GM23338 (cell line): ENCODE results near the gene CXCL16. TPM values are rescaled to one million over a fixed set of nuclear protein-coding genes. Genes with fewer than 3 reads are reported as not detected.

Experiments
- ATAC-seq: fragments of 200-7000 bp; cut with Tn5 transposase; 3 replicates; pipeline ENCODE4 v1.9.1; 2020
- DNase-seq: peaks from one replicate; pipeline ENCODE4 v3.0.0-alpha.2; 2015; ENCODE audit warnings: low spot score
- H2AFZ ChIP-seq: fragments of 200-600 bp; sonication (generic); 2 replicates; pipeline ENCODE4 v1.8.0; 2016; ENCODE audit warnings: antibody characterized with exemption, mild to moderate bottlenecking, moderate library complexity
- H3F3A ChIP-seq: fragments of 200-600 bp; sonication (generic); replicated peaks from 2 replicates; pipeline ENCODE4 v1.8.0; 2017; ENCODE audit warnings: antibody characterized with exemption, mixed run types, low read depth
- H3K27ac ChIP-seq: fragments of 200-600 bp; sonication (generic); 2 replicates; pipeline ENCODE4 v1.6.1; 2016; ENCODE audit warnings: low read depth
- H3K27me3 ChIP-seq: fragments of 200-600 bp; sonication (generic); 2 replicates; pipeline ENCODE4 v1.8.0; 2016; ENCODE audit warnings: mild to moderate bottlenecking, mixed run types, moderate library complexity; ENCODE audit not compliant: insufficient read depth
- H3K36me3 ChIP-seq: fragments of 200-600 bp; sonication (generic); 2 replicates; pipeline ENCODE4 v1.8.0; 2016; ENCODE audit warnings: mild to moderate bottlenecking; ENCODE audit not compliant: insufficient read depth
- H3K4me1 ChIP-seq: fragments of 200-600 bp; sonication (generic); 2 replicates; pipeline ENCODE4 v1.8.0; 2016; ENCODE audit warnings: mild to moderate bottlenecking, moderate library complexity; ENCODE audit not compliant: insufficient read depth
- H3K4me2 ChIP-seq: fragments of 200-600 bp; sonication (generic); 2 replicates; pipeline ENCODE4 v1.7.1; 2017; ENCODE audit warnings: mixed run types
- H3K4me3 ChIP-seq: fragments of 200-600 bp; sonication (generic); 2 replicates; pipeline ENCODE4 v1.6.1; 2016; ENCODE audit warnings: mixed run types
- H3K79me2 ChIP-seq: fragments of 200-600 bp; sonication (generic); replicated peaks from 2 replicates; pipeline ENCODE4 v1.8.0; 2017; ENCODE audit warnings: mild to moderate bottlenecking; ENCODE audit not compliant: insufficient read depth
- H3K9me2 ChIP-seq: fragments of 200-600 bp; sonication (generic); 2 replicates; pipeline ENCODE4 v1.8.0; 2017; ENCODE audit not compliant: insufficient read depth
- H4K20me1 ChIP-seq: fragments of 200-600 bp; sonication (generic); replicated peaks from 2 replicates; pipeline ENCODE4 v1.8.0; 2017; ENCODE audit warnings: mild to moderate bottlenecking; ENCODE audit not compliant: insufficient read depth
- H3K27ac Mint-ChIP-seq: 2 replicates; pipeline ENCODE4 v1.8.0; 2020; ENCODE audit warnings: inconsistent platforms, mild to moderate bottlenecking, moderate library complexity, mixed read lengths
- H3K27me3 Mint-ChIP-seq: 3 replicates; pipeline ENCODE4 v1.8.0; 2022; ENCODE audit warnings: low read depth, mild to moderate bottlenecking, moderate library complexity, mixed read lengths, inconsistent platforms; ENCODE audit not compliant: insufficient read depth, poor library complexity
- H3K36me3 Mint-ChIP-seq: 3 replicates; pipeline ENCODE4 v1.8.0; 2021; ENCODE audit warnings: low read depth, mild to moderate bottlenecking, inconsistent platforms, moderate library complexity, mixed read lengths
- H3K4me1 Mint-ChIP-seq: 3 replicates; pipeline ENCODE4 v1.8.0; 2020; ENCODE audit warnings: mild to moderate bottlenecking, inconsistent platforms, mixed read lengths
- H3K4me3 Mint-ChIP-seq: 3 replicates; pipeline ENCODE4 v1.8.0; 2021; ENCODE audit warnings: moderate library complexity, mild to moderate bottlenecking, inconsistent platforms, mixed read lengths
- H3K9me3 Mint-ChIP-seq: 3 replicates; pipeline ENCODE4 v1.8.0; 2020; ENCODE audit warnings: moderate library complexity, mild to moderate bottlenecking, inconsistent platforms, mixed read lengths
- CREB1 ChIP-seq: fragments of 250-450 bp; sonication (Bioruptor Pico); IDR thresholded peaks from 2 replicates; pipeline ENCODE4 v1.5.0; 2020; ENCODE audit warnings: low read depth, mild to moderate bottlenecking, moderate library complexity
- EZH2phosphoT487 ChIP-seq: fragments of 200-600 bp; sonication (generic); IDR thresholded peaks from one replicate; pipeline ENCODE4 v1.8.1; 2018; ENCODE audit warnings: antibody characterized with exemption; ENCODE audit not compliant: unreplicated experiment
- JUNB ChIP-seq: IDR thresholded peaks from one replicate; pipeline ENCODE4 v1.6.1; 2016; ENCODE audit warnings: antibody characterized with exemption; ENCODE audit not compliant: unreplicated experiment
- NANOG ChIP-seq: IDR thresholded peaks from 2 replicates; pipeline ENCODE4 v1.6.1; 2016; ENCODE audit warnings: antibody characterized with exemption, borderline replicate concordance
- POLR2AphosphoS5 ChIP-seq: IDR thresholded peaks from 2 replicates; pipeline ENCODE4 v1.6.1; 2016; ENCODE audit warnings: antibody characterized with exemption, low read depth
- ZNF114 ChIP-seq: fragments of 250-450 bp; sonication (Bioruptor Pico); IDR thresholded peaks from 2 replicates; pipeline ENCODE4 v1.5.0; 2020; ENCODE audit warnings: mild to moderate bottlenecking, moderate library complexity
- ZNF331 ChIP-seq: fragments of 250-450 bp; sonication (Bioruptor Pico); IDR thresholded peaks from 2 replicates; pipeline ENCODE4 v1.5.0; 2020; ENCODE audit warnings: low read depth, mild to moderate bottlenecking, moderate library complexity
- polyA plus RNA-seq: library from polyadenylated mRNA; unstranded; fragments of >200 nt; fragmentation: Nextera tagmentation; extraction: Ambion mirVana; gene quantifications from 2 replicates; pipeline ENCODE4 v1.2.1, GENCODE V29; 2016
- total RNA-seq: library from RNA; depleted of rRNA; stranded (reverse); fragments of >200 nt; shearing (Covaris generic); gene quantifications from 2 replicates; pipeline ENCODE4 v1.2.3, GENCODE V29; 2014
- TF ChIP-seq, protein P1 (sequence below), 2 experiments: fragments of 200-600 bp in 1 of 2; sonication (generic) in 1 of 2; conservative IDR thresholded peaks; 2 replicates each; pipeline versions ENCODE4 v1.5.1 to v1.6.1; 2016 to 2017; ENCODE audit warnings: antibody characterized with exemption in 2 of 2, low read depth in 2 of 2, mild to moderate bottlenecking in 2 of 2, moderate library complexity in 1 of 2
- TF ChIP-seq, protein P2 (sequence below): fragments of 250-450 bp; sonication (Bioruptor Pico); IDR thresholded peaks from 2 replicates; pipeline ENCODE4 v1.5.0; 2020; ENCODE audit warnings: mild to moderate bottlenecking, moderate library complexity
- TF ChIP-seq, protein P3 (sequence below): IDR thresholded peaks from 2 replicates; pipeline ENCODE4 v1.6.1; 2016; ENCODE audit warnings: antibody characterized with exemption
- TF ChIP-seq, protein P4 (sequence below): IDR thresholded peaks from one replicate; pipeline ENCODE4 v1.6.1; 2018; ENCODE audit warnings: antibody characterized with exemption; ENCODE audit not compliant: unreplicated experiment

CXCL16 gene
- total and polyA plus RNA-seq, 2 experiments from 2014 or later, result 4.0 to 4.1 TPM

DNA sequence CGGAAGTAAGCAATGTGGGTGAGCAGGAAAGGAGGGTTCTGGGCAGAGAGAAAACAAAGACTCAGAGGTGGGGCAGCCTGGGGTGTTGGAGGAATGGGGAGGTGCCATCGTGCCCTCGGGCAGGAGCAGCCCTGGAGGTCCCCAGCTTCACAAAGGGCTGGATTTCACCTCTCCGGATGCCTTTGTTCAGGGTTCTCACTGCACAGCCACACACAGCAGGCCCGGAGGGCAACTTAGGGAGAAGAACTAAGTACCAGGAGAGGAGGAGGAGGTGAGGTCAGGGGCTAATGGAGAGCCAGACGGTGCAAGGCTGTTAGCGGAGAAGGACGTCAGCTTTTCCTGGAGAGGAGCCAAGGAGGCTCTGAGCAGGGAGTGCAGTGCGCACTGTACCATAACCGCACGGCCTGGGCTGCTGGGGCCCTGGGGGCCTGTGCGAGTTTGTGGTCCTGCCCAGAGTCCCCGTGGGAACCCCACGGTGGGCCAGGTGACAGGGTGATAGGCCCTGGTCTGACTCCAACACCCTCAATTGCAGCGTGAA is 20.0 kb downstream of the CXCL16 start:
- Histone ChIP-seq H4K20me1 (no peaks in the 10 kb centered on the region; the same call in 1 of the 2 replicates), H3K4me3 (no peak overlapping the region), H3K4me1 (no peaks in the 10 kb centered on the region), H3K4me2 (no peak overlapping the region), H3F3A (no peaks in the 10 kb centered on the region), H3K9me2 (no peaks in the 10 kb centered on the region), H3K79me2 (no peaks in the 10 kb centered on the region), H3K27me3 (no peaks in the 10 kb centered on the region), H2AFZ (no peak overlapping the region), H3K27ac (no peak overlapping the region), H3K36me3 (no peaks in the 10 kb centered on the region; the same call in 1 of the 2 replicates)
- no peaks in the 10 kb centered on the region; the same call in 2 of the 3 replicates for H3K4me1 Mint-ChIP-seq
- ATAC-seq (no peak), DNase-seq (no peak)
- H3K36me3 Mint-ChIP-seq, result peaks cover 37% of the 10 kb centered on the region
- H3K4me3 Mint-ChIP-seq, result no peak overlapping the region
- no peaks in the 10 kb centered on the region for H3K9me3 Mint-ChIP-seq
- TF ChIP-seq, protein P1, sequence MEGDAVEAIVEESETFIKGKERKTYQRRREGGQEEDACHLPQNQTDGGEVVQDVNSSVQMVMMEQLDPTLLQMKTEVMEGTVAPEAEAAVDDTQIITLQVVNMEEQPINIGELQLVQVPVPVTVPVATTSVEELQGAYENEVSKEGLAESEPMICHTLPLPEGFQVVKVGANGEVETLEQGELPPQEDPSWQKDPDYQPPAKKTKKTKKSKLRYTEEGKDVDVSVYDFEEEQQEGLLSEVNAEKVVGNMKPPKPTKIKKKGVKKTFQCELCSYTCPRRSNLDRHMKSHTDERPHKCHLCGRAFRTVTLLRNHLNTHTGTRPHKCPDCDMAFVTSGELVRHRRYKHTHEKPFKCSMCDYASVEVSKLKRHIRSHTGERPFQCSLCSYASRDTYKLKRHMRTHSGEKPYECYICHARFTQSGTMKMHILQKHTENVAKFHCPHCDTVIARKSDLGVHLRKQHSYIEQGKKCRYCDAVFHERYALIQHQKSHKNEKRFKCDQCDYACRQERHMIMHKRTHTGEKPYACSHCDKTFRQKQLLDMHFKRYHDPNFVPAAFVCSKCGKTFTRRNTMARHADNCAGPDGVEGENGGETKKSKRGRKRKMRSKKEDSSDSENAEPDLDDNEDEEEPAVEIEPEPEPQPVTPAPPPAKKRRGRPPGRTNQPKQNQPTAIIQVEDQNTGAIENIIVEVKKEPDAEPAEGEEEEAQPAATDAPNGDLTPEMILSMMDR (conservative IDR thresholded peaks at IDR 0.05; ENCODE audit: low read depth in 2 of 2), result no peak
- TF ChIP-seq POLR2AphosphoS5 (no peak), NANOG (no peak), JUNB (no peak), EZH2phosphoT487 (no peak), ZNF114 (no peak), CREB1 (CRISPR knock-in tag) (no peak), ZNF331 (CRISPR knock-in tag) (no peak)
- TF ChIP-seq, protein P2, sequence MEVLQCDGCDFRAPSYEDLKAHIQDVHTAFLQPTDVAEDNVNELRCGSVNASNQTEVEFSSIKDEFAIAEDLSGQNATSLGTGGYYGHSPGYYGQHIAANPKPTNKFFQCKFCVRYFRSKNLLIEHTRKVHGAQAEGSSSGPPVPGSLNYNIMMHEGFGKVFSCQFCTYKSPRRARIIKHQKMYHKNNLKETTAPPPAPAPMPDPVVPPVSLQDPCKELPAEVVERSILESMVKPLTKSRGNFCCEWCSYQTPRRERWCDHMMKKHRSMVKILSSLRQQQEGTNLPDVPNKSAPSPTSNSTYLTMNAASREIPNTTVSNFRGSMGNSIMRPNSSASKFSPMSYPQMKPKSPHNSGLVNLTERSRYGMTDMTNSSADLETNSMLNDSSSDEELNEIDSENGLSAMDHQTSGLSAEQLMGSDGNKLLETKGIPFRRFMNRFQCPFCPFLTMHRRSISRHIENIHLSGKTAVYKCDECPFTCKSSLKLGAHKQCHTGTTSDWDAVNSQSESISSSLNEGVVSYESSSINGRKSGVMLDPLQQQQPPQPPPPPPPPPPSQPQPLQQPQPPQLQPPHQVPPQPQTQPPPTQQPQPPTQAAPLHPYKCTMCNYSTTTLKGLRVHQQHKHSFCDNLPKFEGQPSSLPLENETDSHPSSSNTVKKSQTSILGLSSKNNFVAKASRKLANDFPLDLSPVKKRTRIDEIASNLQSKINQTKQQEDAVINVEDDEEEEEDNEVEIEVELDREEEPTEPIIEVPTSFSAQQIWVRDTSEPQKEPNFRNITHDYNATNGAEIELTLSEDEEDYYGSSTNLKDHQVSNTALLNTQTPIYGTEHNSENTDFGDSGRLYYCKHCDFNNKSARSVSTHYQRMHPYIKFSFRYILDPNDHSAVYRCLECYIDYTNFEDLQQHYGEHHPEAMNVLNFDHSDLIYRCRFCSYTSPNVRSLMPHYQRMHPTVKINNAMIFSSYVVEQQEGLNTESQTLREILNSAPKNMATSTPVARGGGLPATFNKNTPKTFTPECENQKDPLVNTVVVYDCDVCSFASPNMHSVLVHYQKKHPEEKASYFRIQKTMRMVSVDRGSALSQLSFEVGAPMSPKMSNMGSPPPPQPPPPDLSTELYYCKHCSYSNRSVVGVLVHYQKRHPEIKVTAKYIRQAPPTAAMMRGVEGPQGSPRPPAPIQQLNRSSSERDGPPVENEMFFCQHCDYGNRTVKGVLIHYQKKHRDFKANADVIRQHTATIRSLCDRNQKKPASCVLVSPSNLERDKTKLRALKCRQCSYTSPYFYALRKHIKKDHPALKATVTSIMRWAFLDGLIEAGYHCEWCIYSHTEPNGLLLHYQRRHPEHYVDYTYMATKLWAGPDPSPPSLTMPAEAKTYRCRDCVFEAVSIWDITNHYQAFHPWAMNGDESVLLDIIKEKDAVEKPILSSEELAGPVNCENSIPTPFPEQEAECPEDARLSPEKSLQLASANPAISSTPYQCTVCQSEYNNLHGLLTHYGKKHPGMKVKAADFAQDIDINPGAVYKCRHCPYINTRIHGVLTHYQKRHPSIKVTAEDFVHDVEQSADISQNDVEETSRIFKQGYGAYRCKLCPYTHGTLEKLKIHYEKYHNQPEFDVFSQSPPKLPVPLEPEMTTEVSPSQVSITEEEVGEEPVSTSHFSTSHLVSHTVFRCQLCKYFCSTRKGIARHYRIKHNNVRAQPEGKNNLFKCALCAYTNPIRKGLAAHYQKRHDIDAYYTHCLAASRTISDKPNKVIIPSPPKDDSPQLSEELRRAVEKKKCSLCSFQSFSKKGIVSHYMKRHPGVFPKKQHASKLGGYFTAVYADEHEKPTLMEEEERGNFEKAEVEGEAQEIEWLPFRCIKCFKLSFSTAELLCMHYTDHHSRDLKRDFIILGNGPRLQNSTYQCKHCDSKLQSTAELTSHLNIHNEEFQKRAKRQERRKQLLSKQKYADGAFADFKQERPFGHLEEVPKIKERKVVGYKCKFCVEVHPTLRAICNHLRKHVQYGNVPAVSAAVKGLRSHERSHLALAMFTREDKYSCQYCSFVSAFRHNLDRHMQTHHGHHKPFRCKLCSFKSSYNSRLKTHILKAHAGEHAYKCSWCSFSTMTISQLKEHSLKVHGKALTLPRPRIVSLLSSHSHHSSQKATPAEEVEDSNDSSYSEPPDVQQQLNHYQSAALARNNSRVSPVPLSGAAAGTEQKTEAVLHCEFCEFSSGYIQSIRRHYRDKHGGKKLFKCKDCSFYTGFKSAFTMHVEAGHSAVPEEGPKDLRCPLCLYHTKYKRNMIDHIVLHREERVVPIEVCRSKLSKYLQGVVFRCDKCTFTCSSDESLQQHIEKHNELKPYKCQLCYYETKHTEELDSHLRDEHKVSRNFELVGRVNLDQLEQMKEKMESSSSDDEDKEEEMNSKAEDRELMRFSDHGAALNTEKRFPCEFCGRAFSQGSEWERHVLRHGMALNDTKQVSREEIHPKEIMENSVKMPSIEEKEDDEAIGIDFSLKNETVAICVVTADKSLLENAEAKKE (CRISPR knock-in tag), result no peak
- TF ChIP-seq, protein P3, sequence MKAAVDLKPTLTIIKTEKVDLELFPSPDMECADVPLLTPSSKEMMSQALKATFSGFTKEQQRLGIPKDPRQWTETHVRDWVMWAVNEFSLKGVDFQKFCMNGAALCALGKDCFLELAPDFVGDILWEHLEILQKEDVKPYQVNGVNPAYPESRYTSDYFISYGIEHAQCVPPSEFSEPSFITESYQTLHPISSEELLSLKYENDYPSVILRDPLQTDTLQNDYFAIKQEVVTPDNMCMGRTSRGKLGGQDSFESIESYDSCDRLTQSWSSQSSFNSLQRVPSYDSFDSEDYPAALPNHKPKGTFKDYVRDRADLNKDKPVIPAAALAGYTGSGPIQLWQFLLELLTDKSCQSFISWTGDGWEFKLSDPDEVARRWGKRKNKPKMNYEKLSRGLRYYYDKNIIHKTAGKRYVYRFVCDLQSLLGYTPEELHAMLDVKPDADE, result no peak
- TF ChIP-seq, protein P4, sequence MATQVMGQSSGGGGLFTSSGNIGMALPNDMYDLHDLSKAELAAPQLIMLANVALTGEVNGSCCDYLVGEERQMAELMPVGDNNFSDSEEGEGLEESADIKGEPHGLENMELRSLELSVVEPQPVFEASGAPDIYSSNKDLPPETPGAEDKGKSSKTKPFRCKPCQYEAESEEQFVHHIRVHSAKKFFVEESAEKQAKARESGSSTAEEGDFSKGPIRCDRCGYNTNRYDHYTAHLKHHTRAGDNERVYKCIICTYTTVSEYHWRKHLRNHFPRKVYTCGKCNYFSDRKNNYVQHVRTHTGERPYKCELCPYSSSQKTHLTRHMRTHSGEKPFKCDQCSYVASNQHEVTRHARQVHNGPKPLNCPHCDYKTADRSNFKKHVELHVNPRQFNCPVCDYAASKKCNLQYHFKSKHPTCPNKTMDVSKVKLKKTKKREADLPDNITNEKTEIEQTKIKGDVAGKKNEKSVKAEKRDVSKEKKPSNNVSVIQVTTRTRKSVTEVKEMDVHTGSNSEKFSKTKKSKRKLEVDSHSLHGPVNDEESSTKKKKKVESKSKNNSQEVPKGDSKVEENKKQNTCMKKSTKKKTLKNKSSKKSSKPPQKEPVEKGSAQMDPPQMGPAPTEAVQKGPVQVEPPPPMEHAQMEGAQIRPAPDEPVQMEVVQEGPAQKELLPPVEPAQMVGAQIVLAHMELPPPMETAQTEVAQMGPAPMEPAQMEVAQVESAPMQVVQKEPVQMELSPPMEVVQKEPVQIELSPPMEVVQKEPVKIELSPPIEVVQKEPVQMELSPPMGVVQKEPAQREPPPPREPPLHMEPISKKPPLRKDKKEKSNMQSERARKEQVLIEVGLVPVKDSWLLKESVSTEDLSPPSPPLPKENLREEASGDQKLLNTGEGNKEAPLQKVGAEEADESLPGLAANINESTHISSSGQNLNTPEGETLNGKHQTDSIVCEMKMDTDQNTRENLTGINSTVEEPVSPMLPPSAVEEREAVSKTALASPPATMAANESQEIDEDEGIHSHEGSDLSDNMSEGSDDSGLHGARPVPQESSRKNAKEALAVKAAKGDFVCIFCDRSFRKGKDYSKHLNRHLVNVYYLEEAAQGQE, result no peak
- no peak overlapping the region for H3K27ac Mint-ChIP-seq
- peaks cover 18% of the 10 kb centered on the region for H3K27me3 Mint-ChIP-seq
